SKM-1 (cell line): ENCODE results near the gene ACP5.
A peak's percentile ranks its signal among the peaks of the same experiment; 100 is the strongest.

ENCODE experiments used
- DNase-seq: peaks from one replicate; lab custom pipeline; 2025; ENCODE audit not compliant: unreplicated experiment; lab: John Stamatoyannopoulos, UW

ACP5 gene

DNA sequence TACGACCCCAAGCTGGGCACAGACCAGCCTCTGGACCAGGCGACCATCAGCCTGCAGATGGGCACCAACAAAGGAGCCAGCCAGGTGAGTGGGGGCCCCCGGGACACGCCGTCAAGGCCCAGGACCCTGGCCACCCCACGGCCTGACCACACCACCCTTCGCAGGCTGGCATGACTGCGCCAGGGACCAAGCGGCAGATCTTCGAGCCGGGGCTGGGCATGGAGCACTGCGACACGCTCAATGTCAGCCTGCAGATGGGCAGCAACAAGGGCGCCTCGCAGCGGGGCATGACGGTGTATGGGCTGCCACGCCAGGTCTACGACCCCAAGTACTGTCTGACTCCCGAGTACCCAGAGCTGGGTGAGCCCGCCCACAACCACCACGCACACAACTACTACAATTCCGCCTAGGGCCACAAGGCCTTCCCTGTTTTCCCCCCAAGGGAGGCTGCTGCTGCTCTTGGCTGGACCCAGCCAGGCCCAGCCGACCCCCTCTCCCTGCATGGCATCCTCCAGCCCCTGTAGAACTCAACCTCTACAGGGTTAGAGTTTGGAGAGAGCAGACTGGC, 28.0 kb downstream of the ACP5 start:
- DNase-seq = no peak

DNA sequence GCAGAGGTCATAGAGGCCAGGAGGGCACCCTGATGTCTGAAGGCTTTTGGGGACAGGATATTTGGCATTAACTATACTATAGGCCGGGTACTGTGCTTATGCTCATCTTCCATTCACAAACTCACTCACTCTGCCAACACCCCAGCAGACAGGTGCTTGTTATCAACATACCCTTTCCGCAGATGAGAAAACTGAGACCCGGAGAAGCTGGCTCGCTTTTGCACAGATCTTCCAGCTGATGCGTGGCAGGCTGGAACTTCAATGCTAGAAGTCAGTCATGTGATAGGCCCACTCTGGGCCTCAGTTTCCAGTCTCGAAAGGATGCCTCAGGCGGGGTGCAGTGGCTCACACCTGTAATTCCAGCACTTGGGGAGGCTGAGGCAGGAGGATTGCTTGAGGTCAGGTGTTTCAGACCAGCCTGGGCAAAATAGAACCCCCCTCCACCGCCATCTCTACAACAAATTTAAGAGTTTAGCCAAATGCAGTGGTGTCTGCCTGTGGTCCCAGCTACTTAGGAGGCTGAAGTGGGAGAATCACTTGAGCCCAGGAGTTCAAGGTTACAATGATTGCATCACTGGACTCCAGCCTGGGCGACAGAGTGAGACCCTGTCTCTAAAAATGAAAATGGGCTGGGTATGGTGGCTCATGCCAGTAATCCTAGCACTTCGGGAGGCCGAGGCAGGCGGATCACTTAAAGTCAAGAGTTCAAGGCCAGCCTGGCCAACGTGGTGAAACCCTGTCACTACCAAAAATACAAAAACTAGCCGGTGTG, 29.3 kb downstream of the ACP5 start:
- DNase-seq = no peak

DNA sequence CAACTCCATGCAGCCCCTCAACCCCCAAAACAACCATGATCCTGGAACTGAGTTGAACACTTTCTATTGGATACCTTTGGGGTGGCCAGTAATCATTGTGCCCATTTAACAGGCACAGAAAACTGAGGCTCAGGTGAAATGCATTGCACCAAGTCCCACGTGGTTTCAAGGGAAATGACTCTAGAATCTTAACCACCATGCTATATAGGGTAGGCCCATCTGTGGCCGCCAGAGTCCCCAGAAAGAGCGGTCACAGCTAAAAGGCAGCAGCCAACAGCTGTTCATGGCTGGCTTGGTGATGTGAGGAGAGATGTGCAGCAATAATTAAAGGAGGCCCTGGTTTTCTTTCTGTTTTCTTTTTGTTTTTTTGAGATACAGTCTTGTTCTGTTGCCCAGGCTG, 36.2 kb downstream of the ACP5 start:
- DNase-seq = no peak

DNA sequence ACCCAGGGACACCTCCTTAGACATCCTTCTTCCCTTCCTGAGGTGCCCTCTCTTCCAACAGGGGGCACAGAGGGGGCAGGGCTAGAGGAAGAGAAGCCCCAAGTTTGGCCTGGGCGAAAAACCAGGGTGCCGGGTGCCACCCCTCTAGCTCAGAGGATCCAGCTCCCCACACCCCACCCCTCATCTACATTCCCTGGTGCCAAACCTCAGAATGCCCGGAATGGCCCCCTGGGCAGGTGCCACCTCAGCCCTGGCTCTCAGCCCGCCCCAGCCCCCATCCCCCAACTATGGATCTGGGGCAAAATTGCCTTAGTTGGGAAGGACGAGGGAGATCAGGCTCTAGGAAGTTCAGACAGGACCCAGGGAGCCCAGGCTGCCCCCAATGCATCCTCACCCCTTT, 36.8 kb downstream of the ACP5 start:
- DNase-seq = no peak

DNA sequence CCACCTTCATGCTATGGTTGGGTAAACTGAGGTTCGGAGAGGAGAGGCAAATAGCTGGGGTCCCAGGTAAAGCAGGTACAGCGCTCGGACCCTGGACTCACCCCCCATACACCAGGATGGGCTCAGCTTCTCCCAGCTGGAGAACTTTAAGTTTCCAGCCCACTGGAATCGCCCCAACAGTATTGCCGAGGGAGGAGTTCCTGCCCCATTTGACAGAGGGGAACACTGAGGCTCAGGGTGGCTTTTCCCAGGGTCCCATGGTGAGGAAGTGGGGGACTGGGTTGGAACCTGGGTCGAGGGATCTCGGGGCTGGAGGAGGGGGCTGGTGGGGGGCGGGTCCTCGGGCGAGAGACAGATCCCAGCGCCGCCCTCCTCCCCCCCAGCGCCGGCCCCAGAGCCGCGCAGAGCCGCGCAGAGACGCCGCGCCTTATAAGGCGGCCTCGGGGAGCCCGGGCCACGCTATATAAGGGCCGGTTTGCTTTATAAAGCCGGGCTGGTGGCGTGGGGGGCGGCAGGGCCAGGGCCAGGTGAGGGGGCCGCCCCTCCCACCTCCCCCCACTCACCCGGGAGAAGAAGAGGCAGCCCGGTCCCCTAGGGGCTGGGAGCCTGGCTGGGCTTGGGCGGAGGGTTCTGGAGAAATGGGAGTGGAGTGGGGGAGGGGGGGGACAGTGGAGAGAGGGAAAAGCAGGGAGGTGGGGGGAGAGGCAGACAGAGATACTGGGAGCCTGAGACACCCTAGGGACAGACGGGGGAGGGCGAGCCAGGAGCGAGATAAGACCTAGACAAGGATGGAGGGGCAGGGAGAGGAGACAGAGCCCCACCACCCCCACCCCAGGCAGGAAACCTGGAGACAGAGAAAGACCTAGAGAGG, 37.7 kb downstream of the ACP5 start:
- no peak for DNase-seq

DNA sequence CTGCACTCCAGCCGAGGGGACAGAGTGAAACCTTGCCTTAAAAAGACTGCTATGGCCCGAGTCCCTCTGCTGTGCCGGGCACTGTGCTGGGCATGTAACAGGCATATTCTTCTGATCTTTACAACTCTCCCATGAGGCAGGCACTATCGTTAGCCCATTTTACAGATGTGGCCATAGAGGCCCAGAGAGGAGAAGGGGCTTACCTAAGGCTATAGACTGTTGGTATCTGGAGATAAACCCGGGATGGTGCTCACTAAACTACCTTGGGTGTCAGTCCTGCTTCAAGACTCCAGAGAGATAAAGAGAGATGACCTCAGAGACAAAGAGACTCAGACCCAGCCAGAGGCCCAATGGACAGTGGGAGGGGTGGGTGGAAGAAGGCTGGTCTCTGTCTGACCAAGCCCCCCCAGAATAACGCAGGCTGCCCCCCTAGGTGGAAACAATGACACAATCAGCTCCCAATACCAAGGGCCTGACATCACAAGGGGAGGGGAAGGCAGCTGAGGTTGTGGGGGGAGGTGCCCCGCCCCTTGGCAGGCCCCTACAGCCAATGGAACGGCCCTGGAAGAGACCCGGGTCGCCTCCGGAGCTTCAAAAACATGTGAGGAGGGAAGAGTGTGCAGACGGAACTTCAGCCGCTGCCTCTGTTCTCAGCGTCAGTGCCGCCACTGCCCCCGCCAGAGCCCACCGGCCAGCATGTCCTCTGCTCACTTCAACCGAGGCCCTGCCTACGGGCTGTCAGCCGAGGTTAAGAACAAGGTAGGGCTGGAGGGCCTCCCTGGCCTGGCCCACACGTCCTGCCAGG, 39.0 kb downstream of the ACP5 start, which contains the start of gene CNN1:
Gene CNN1 (plus strand): TSS at position 620 of the 805 bp plus-strand sequence. CDS start 77 bp downstream, at position 697.
- DNase-seq = no peak

DNA sequence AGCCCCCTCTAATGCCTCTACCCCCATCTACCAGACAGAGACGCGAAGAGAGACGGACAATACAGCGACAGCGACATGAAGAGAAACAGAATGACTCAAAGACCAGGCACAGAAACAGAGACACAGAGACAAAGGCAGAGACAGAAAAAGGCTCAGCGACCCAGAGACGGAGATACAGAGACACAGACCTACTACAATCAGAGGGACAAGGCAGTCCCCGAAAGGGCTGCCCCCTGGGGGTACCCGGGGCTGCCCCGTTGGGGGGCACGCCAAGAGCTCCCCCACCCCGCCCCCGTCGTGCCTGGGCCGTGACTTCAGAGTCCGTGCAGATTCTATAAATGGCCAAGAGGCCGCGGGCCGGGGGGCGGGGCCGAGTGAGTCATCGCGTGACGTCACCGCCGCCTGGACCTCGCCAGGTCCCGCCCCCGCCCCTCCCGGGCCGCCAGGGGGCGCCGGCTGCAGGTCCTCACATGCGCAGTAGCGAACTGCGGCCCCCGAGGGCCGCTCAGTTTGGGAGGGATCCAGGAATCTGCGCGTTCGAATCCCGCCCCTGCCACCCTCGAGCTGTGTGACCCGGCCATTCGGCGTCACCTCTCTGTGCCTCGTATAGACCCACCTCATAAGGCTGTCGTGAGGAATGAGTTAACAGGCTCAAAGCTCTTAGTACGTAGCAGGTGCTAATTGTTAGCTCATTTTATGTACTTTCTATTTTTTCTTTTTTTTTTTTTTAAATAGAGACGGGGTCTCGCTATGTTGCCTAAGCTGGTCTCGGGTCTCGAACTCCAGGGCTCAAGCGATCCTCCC, 41.5 kb downstream of the ACP5 start:
- peak; percentile 60 for DNase-seq

DNA sequence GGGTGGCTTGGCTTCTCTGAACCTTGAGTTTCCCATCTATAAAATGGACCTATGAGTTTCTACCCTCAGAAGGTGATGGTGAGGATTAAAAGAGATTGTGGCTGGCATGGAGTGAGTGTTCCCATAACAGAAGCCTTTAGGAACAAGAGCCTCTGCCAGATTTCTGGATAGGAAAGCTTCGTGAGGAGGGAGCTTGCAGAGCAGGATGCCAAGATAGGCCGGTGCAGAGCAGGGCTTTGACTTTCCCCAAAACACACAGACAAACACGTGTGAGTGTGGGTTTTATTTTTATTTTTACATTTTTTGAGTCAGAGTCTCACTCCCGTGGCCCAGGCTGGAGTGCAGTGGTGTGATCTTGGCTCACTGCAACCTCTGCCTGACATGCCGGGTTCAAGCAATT, 42.5 kb downstream of the ACP5 start:
- no peak for DNase-seq

DNA sequence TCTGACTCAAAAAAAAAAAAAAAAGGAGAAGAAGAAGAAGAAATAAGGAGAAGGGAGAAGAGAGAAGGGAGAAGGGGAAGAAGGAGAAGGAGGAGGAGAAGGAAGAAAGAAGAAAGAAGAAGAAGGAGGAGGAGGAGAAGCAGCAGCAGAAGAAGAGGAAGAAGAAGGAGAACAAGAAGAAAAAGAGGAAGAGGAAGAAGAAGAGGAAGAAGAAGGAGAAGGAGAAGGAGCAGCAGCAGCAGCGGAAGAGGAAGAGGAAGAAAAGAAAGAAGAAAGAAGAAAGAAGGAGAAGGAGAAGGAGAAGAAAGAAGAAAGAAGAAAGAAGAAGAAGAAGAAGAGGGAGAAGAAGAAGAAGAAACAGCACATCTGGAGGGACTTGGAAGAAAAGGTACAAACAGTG, 42.9 kb downstream of the ACP5 start:
- DNase-seq = no peak

DNA sequence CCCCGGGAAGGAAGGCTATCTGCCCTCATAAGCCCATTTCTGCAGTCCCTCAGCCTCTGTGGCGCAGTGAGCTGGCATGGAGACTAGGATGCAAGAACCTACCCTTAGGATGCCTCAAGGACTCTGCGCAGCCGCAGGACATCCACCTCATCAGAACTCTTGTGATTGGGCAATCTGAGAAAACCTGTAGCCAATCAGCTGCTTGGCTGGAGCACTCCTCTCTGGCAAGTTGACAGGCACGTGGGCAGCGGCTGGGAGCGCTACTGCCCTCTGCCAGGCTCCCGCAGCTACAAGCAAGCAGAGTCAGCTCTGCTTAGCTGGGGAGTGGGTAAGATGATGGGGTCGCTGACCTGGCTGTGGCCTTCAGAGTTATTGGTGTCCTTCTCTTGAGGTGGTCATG, 47.0 kb downstream of the ACP5 start:
- peak; percentile 50 for DNase-seq

DNA sequence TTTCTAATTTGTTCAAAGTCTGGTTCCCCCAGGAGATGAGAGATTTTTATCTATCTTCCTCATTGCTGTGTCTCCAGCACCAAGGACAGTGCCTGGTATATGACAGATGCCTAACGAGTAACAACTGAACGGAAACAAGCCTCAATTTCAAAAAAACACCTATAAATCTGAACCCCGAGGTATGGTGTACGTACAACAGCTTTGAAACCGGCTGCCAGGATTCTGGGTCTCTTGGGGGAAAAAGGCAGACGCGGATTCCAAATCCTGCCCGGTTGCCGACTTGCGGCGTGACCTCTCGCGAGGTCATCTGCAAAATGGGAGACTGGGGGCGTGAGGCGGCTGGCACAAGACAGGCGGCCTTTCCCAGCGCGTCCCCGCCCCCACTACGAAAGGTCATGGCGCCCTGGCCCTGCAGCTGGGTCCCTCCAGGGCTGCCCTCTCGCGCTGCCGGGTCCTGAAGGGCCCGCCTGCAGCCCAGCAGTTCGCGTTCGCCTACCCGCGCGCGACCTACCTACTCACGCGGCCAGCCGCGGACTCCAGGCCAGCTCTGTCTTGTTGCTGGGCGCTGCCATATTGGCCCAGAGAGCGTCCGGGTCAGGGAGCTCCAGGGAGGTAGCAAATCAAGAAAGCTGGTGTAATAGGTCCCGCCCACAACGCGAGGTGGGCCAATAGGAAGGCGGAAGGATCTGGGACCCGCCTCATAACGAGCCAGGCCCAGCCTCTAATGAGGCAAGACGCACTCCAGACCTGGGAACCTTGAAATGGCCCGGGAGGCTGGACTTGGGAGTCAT, 48.7 kb downstream of the ACP5 start, which contains the start of gene ECSIT:
Gene ECSIT (minus strand): TSS at position 584 of the 791 bp plus-strand sequence. CDS start 9,964 bp downstream, outside the sequence.
- DNase-seq = peak; percentile 96
